ENCODE measurements around the gene TULP4.

Gene TULP4

DNA sequence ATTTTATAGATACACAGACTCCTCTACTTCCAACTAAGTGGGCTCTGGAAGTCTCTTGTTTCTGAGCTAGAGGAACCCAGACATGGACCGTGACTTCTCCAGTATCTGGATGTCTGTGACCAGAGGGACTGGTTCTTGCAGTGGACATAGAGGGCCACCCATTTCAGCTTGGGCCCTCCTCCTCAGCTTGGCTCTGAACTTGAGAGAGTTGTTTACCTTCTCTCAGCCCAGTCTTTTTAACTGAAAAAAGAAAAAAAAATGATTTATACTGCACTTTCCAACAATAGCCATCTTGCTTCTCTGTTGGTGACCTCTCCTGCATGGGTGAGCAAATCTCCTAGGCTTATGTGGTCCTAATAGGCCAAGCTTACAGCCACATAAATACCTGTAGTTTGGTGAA lies 187.3 kb downstream of the TULP4 start:
- no peak for TF ChIP-seq EP300 (IDR thresholded peaks at IDR 0.05; ENCODE audit: borderline replicate concordance)
- TF ChIP-seq NFIC (IDR thresholded peaks at IDR 0.05), result no peak
- TF ChIP-seq CEBPB (IDR thresholded peaks at IDR 0.05), result no peak
- TF ChIP-seq ZBTB7A (IDR thresholded peaks at IDR 0.05; ENCODE audit: low read depth), result no peak
- TF ChIP-seq, protein P1, sequence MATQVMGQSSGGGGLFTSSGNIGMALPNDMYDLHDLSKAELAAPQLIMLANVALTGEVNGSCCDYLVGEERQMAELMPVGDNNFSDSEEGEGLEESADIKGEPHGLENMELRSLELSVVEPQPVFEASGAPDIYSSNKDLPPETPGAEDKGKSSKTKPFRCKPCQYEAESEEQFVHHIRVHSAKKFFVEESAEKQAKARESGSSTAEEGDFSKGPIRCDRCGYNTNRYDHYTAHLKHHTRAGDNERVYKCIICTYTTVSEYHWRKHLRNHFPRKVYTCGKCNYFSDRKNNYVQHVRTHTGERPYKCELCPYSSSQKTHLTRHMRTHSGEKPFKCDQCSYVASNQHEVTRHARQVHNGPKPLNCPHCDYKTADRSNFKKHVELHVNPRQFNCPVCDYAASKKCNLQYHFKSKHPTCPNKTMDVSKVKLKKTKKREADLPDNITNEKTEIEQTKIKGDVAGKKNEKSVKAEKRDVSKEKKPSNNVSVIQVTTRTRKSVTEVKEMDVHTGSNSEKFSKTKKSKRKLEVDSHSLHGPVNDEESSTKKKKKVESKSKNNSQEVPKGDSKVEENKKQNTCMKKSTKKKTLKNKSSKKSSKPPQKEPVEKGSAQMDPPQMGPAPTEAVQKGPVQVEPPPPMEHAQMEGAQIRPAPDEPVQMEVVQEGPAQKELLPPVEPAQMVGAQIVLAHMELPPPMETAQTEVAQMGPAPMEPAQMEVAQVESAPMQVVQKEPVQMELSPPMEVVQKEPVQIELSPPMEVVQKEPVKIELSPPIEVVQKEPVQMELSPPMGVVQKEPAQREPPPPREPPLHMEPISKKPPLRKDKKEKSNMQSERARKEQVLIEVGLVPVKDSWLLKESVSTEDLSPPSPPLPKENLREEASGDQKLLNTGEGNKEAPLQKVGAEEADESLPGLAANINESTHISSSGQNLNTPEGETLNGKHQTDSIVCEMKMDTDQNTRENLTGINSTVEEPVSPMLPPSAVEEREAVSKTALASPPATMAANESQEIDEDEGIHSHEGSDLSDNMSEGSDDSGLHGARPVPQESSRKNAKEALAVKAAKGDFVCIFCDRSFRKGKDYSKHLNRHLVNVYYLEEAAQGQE (IDR thresholded peaks at IDR 0.05; ENCODE audit: low read depth), result no peak
- TF ChIP-seq TCF12 (IDR thresholded peaks at IDR 0.05; ENCODE audit: low read depth), result no peak

DNA sequence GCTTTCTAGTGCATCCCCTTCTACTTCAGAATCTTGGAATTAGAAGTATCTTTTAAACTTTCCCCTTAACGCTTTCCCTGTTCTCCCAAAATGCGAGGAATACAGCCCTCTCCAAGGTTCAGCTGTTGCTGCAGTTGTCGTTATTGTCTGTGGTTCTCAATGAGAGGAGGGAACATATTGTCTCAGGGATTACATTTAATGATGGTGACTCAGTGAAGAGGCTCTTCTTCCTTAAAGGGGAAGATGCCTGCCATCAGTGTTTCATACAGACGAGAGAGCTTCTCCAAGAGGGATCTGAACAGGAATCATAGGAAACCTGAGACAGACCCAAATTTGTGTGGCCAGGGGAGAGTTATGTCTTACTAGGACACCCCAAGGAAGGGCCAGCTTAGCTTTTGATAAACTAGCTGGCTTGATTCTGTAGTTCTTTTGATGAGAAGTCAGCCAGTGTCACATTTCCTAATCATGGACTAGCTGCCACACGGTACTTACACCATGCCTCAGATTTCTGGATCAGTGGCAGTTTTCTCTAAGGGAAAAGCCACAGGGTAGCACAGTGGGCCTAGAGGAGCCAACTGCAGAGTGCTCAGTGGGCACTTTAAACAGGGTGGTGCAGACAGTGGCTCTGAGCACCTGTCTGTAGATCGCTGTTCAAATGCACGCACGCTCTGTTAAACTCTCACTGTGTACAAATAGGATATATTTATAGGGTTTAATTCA lies 187.9 kb downstream of the TULP4 start:
- TF ChIP-seq TEAD4 (IDR thresholded peaks at IDR 0.05) (no peak), RAD21 (IDR thresholded peaks at IDR 0.05; ENCODE audit: low read depth) (no peak), EP300 (IDR thresholded peaks at IDR 0.05; ENCODE audit: borderline replicate concordance) (no peak), CEBPB (IDR thresholded peaks at IDR 0.05) (no peak), YY1 (IDR thresholded peaks at IDR 0.05; ENCODE audit: low read depth) (no peak), ZBTB7A (IDR thresholded peaks at IDR 0.05; ENCODE audit: low read depth) (no peak), FOXM1 (IDR thresholded peaks at IDR 0.05; ENCODE audit: borderline replicate concordance, low read depth) (no peak), NFIC (IDR thresholded peaks at IDR 0.05) (no peak)
- TF ChIP-seq, protein P2, sequence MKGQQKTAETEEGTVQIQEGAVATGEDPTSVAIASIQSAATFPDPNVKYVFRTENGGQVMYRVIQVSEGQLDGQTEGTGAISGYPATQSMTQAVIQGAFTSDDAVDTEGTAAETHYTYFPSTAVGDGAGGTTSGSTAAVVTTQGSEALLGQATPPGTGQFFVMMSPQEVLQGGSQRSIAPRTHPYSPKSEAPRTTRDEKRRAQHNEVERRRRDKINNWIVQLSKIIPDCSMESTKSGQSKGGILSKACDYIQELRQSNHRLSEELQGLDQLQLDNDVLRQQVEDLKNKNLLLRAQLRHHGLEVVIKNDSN (IDR thresholded peaks at IDR 0.05), result no peak

DNA sequence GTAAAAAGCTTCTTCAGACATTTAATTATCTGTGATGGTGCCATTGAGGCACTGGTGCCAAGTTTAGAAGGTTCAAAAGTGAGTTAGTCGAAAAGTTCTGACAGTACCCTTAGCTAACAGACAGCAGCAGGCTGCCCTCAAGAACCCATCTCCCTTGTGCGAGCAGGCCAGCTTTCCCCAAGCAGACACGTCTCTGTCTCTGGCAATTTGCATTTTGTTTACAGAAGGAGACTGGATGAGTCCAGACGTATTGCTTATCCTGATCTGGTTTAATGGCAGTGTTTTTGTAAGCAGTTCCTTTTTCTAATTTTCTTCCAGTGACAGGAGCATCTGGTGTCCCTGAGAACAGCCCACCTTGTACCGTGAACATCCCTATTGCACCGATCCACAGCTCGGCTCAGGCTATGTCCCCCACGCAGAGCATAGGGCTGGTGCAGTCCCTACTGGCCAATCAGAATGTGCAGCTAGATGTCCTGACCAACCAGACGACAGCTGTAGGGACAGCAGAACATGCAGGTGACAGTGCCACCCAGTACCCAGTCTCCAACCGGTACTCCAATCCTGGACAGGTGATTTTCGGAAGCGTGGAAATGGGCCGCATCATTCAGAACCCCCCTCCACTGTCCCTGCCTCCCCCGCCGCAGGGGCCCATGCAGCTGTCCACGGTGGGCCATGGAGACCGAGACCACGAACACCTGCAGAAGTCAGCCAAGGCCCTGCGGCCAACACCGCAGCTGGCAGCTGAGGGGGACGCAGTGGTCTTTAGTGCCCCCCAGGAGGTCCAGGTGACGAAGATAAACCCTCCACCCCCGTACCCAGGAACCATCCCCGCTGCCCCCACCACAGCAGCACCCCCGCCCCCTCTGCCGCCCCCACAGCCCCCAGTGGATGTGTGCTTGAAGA lies 189.3 kb downstream of the TULP4 start:
- TF ChIP-seq YY1 (IDR thresholded peaks at IDR 0.05; ENCODE audit: low read depth) (no peak), RAD21 (IDR thresholded peaks at IDR 0.05; ENCODE audit: low read depth) (no peak), CEBPB (IDR thresholded peaks at IDR 0.05) (no peak), TAF1 (IDR thresholded peaks at IDR 0.05; ENCODE audit: low read depth) (no peak), CREB1 (IDR thresholded peaks at IDR 0.05; ENCODE audit: low read depth) (no peak), EP300 (IDR thresholded peaks at IDR 0.05; ENCODE audit: borderline replicate concordance) (no peak)

DNA sequence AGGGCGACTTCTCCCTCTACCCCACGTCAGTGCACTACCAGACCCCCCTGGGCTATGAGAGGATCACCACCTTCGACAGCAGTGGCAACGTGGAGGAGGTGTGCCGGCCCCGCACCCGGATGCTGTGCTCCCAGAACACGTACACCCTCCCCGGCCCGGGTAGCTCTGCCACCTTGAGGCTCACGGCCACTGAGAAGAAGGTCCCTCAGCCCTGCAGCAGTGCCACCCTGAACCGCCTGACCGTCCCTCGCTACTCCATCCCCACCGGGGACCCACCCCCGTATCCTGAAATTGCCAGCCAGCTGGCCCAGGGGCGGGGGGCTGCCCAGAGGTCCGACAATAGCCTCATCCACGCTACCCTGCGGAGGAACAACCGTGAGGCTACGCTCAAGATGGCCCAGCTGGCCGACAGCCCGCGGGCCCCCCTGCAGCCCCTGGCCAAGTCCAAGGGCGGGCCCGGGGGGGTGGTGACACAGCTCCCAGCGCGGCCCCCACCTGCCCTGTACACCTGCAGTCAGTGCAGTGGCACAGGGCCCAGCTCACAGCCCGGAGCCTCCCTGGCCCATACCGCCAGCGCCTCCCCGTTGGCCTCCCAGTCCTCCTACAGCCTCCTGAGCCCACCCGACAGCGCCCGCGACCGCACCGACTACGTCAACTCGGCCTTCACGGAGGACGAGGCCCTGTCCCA lies 190.1 kb downstream of the TULP4 start:
- no peak for TF ChIP-seq CEBPB (IDR thresholded peaks at IDR 0.05)
- no peak for TF ChIP-seq TAF1 (IDR thresholded peaks at IDR 0.05; ENCODE audit: low read depth)
- TF ChIP-seq EP300 (IDR thresholded peaks at IDR 0.05; ENCODE audit: borderline replicate concordance), result no peak
- no peak for TF ChIP-seq TEAD4 (IDR thresholded peaks at IDR 0.05)
- TF ChIP-seq, protein P1 (IDR thresholded peaks at IDR 0.05; ENCODE audit: low read depth), result no peak
- TF ChIP-seq, protein P3, sequence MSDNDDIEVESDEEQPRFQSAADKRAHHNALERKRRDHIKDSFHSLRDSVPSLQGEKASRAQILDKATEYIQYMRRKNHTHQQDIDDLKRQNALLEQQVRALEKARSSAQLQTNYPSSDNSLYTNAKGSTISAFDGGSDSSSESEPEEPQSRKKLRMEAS (IDR thresholded peaks at IDR 0.05), result no peak
- no peak for TF ChIP-seq YY1 (IDR thresholded peaks at IDR 0.05; ENCODE audit: low read depth)
- TF ChIP-seq TCF12 (IDR thresholded peaks at IDR 0.05; ENCODE audit: low read depth), result no peak
- no peak for TF ChIP-seq CREB1 (IDR thresholded peaks at IDR 0.05; ENCODE audit: low read depth)
- TF ChIP-seq RAD21 (IDR thresholded peaks at IDR 0.05; ENCODE audit: low read depth), result no peak
- TF ChIP-seq ZBTB7A (IDR thresholded peaks at IDR 0.05; ENCODE audit: low read depth), result no peak
- TF ChIP-seq, protein P2 (IDR thresholded peaks at IDR 0.05), result no peak
- no peak for TF ChIP-seq EGR1 (IDR thresholded peaks at IDR 0.05)
- no peak for TF ChIP-seq FOXM1 (IDR thresholded peaks at IDR 0.05; ENCODE audit: borderline replicate concordance, low read depth)
- TF ChIP-seq NFIC (IDR thresholded peaks at IDR 0.05), result no peak

DNA sequence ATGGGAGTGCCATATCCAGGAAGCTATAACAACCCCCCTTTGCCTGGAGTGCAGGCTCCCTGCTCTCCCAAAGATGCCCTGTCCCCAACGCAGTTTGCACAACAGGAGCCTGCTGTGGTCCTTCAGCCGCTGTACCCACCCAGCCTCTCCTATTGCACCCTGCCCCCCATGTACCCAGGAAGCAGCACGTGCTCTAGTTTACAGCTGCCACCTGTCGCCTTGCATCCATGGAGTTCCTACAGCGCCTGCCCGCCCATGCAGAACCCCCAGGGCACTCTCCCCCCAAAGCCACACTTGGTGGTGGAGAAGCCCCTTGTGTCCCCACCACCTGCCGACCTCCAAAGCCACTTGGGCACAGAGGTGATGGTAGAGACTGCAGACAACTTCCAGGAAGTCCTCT lies 191.0 kb downstream of the TULP4 start:
- TF ChIP-seq CREB1 (IDR thresholded peaks at IDR 0.05; ENCODE audit: low read depth) (no peak), NFIC (IDR thresholded peaks at IDR 0.05) (no peak), FOXM1 (IDR thresholded peaks at IDR 0.05; ENCODE audit: borderline replicate concordance, low read depth) (no peak), TCF12 (IDR thresholded peaks at IDR 0.05; ENCODE audit: low read depth) (no peak), YY1 (IDR thresholded peaks at IDR 0.05; ENCODE audit: low read depth) (no peak), ZBTB7A (IDR thresholded peaks at IDR 0.05; ENCODE audit: low read depth) (no peak), EGR1 (IDR thresholded peaks at IDR 0.05) (no peak), CEBPB (IDR thresholded peaks at IDR 0.05) (no peak), TEAD4 (IDR thresholded peaks at IDR 0.05) (no peak)
- TF ChIP-seq, protein P3 (IDR thresholded peaks at IDR 0.05), result no peak
- TF ChIP-seq, protein P2 (IDR thresholded peaks at IDR 0.05), result no peak
